HCT116 (cell line): Measurements from ENCODE around the gene GDF10.

Source experiments
- CTCF ChIP-seq, 3 experiments: fragments of 200-600 bp in 1 of 3; sonication (generic) in 1 of 3; IDR thresholded peaks in 2 of 3; conservative IDR thresholded peaks in 1 of 3; 2 replicates each; pipeline ENCODE4 v1.5.1; 2012 to 2017; ENCODE audit warnings: low read depth in 2 of 3, low read length in 2 of 3, antibody characterized with exemption in 1 of 3, borderline replicate concordance in 1 of 3, control low read depth in 1 of 3, mild to moderate bottlenecking in 1 of 3, mixed read lengths in 1 of 3, mixed run types in 1 of 3, moderate library complexity in 1 of 3; ENCODE audit not compliant: insufficient read depth in 1 of 3
- POLR2A ChIP-seq: IDR thresholded peaks from 2 replicates; pipeline ENCODE4 v1.7.0; 2011; ENCODE audit warnings: borderline replicate concordance; ENCODE audit not compliant: insufficient read depth, insufficient read length; ENCODE audit errors: extremely low read depth
- REST ChIP-seq: IDR thresholded peaks from 2 replicates; pipeline ENCODE4 v1.6.1; 2012; ENCODE audit warnings: low read depth

- no peak for TF ChIP-seq CTCF (IDR thresholded peaks at IDR 0.05 in 2 of 3, conservative IDR thresholded peaks at IDR 0.05 in 1 of 3; ENCODE audit: borderline replicate concordance in 1 of 3, insufficient read depth in 1 of 3, low read depth in 2 of 3, low read length in 2 of 3)
- no peak for TF ChIP-seq REST
- no peak for TF ChIP-seq POLR2A
Observed at GRCh38 chr10:47268696-47269095, 31.3 kb upstream of the GDF10 start.
